ENCODE measurements around the gene CYP4F11.

DNA sequence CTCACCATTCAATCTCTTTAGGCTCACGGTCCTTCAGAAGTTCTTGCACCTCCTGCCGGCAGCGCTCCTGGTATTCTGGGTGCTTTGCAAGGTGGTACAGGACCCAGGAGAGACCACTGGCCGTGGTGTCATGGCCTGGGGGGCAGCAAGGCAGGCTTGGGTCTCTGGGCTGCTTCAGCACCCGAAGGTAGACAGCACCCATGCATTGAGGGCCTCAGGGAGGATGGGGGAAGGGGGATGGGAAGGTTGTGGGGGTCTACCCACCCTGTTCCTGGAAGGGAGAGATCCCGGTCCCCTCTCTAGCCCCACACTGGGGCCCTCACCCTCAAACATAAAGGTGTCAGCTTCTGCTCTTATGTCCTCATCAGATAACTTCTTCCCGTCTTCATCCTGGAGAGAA, 48.4 kb downstream of the CYP4F11 start:
- TF ChIP-seq, protein P1, sequence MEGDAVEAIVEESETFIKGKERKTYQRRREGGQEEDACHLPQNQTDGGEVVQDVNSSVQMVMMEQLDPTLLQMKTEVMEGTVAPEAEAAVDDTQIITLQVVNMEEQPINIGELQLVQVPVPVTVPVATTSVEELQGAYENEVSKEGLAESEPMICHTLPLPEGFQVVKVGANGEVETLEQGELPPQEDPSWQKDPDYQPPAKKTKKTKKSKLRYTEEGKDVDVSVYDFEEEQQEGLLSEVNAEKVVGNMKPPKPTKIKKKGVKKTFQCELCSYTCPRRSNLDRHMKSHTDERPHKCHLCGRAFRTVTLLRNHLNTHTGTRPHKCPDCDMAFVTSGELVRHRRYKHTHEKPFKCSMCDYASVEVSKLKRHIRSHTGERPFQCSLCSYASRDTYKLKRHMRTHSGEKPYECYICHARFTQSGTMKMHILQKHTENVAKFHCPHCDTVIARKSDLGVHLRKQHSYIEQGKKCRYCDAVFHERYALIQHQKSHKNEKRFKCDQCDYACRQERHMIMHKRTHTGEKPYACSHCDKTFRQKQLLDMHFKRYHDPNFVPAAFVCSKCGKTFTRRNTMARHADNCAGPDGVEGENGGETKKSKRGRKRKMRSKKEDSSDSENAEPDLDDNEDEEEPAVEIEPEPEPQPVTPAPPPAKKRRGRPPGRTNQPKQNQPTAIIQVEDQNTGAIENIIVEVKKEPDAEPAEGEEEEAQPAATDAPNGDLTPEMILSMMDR (conservative IDR thresholded peaks at IDR 0.05; ENCODE audit: low read depth, low read length) = no peak
- no peak for TF ChIP-seq MAFK (IDR thresholded peaks at IDR 0.05; ENCODE audit: low read depth, low read length)
- TF ChIP-seq MAZ (IDR thresholded peaks at IDR 0.05; ENCODE audit: borderline replicate concordance, low read depth, low read length) = no peak
- TF ChIP-seq POLR2A (IDR thresholded peaks at IDR 0.05; ENCODE audit: low read depth, low read length) = no peak

Measured in IMR-90 (cell line).